HuH-7 (cell line): ENCODE measurements around the gene COPA.
"Not testable (repeated sequence)": the region's sequence is repeated elsewhere in the genome, so short reads cannot be mapped to it uniquely, and the experiment has no call there.

Experiments used
- DNase-seq: peaks from one replicate; pipeline ENCODE4 v3.0.0; 2011; ENCODE audit warnings: low spot score

Gene COPA

DNA sequence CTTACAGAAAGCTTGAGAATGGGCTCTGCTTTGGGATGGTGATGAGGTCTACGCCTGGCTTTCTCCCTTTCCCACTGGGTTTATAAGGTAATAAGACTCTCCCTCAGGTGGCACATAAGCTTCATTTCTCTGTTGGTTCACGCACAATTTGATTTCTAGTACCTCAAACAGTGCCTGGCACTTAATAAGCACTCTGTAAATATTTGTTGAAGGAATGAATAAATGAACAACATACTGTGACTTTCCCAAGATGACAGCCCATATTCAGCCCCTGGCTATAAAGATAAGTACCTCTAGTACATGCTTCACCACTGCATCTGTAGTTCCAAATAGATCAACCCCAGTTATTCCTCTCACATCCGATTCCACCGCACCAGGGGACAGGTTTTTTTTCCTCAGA, 17.8 kb downstream of the COPA start:
- DNase-seq = no peak

DNA sequence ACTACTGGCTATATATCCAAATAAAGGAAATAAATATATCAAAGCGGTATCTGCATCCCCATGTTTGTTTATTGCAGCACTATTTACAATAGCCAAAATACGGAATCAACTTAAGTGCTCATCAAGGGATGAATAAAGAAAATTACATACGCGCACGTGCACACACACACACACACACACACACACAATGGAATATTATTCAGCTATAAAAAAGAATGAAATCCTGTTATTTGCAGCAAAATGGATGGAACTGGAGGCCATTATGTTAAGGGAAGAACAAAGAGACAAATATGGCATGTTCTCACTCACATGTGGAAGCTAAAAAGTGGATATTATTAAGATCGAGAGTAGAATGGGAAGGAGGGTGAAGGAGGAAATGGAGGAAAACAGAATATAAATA, 20.2 kb downstream of the COPA start:
- no peak for DNase-seq

GRCh38 chr1:160315359-160315758, 27.7 kb downstream of the COPA start:
- DNase-seq = no peak

- DNase-seq = no peak
Observed at GRCh38 chr1:160309571-160309970, 33.5 kb downstream of the COPA start.

DNA sequence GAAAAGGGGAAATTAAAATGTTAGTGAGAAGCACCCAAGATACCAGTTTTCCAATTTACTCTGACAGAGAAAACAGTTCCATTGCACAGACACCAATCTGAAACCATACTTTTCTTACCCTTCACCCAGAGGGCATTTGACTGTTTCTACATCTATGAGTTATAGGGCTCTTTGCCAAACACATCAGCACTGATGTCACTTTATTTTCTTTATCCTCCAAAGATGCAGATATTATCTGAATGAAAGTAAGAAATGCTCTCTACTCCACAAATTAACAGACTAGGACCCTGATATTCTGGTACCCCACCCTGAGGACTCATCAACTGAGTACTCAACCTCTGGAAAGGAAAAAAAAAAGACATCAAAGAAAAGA, 33.9 kb downstream of the COPA start:
- DNase-seq = no peak

GRCh38 chr1:160308451-160309184, 34.4 kb downstream of the COPA start:
- DNase-seq = no peak

DNA sequence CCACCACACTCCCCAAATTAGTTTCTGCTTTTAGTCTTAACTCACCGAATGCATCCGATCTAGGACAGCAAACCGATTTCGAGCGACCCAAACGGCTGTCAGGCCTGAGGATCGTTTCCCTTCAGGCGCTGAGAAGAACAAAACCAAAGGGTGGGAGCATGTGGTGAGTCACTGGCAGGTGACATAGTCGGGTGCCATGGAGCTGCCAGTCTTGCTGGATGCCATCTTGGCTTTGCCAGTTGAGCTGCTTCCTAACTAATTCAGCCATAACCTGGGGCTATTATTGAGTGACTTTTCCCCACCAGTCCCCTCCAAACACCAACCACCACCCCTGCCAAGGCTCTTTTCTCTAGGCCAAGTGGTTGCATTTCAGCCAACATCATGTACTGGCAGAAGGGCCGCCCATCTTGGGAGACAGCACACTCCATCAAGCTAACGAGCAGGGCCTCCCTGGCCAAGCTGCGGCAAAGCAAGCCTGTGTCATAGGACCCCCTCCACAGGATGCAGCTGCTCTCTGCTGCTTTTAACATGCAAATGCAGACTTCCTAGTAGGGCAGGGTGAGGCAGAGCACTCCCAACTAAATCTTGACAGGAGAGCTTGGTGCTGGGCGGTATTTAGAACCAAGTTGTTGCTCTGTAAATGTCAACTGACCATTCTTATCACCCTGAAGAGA, 35.8 kb downstream of the COPA start:
- no peak for DNase-seq

- DNase-seq = no peak
Observed at GRCh38 chr1:160300173-160300572, 42.9 kb downstream of the COPA start.

DNA sequence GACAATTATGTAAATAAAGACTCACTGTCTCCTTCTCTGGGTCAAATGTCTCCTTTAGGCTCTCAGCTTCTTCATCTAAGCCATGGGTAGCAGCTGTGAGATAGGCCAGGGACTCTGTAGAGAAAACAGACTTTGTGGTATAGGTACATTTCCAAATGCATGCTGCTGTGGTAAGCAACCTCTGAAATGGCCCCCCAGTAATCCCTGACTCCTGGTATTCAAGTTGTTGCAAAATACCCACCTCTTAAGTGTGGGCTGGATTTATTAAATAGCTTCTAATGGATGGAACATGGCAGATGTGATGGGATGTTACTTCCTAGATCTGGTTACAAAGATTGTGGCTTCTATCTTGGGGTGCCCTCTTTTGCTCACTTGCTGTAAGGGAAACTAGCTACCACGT, 47.0 kb downstream of the COPA start:
- no peak for DNase-seq

- DNase-seq = no peak
Observed at GRCh38 chr1:160293020-160293968, 49.8 kb downstream of the COPA start.

DNA sequence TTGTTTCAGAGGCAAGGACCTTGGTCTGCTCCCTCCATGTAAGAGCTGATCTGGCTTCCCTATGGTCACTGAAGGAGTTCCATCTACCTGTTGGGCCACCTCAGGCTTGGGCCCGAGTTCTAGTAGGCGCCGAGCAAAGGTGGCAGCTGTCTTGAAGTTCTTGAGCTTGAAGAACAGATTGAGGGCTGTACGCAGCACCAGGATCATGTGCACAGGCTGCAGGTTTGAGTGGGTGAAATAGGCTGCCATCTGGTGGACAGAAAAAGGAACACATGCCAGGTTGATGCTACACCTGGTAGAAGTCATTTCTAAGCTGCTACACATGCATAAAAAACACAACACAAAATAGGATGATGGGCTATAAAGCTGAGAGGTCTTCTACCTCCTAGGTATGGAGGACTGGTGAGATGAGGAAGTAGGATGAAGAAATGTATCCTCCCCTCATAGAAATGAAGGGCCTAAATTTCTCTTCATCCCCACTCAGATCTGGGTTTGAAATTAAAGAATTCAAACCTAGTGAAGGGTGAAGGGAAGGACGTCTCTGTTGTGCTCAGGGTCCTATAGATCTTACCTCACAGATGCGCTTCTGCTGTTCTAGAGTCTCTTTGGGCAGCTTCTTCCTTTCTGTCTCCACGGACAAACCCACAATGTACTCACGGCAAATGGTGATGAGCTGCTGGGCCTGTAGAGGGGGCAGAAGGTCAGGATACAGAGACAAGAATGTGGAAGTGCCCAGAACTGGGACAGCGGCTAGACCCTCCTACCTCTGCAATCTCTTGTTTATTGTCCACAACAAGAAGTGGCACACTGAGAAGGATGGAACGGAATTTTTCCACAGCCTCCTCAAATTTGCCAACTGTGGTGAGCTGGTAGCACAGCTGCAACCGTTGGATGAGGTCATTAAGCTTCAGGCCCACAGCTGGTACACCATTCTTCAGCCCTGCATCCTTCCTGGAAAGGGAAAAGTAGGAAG, 51.5 kb downstream of the COPA start:
- peak; percentile 58 for DNase-seq

DNA sequence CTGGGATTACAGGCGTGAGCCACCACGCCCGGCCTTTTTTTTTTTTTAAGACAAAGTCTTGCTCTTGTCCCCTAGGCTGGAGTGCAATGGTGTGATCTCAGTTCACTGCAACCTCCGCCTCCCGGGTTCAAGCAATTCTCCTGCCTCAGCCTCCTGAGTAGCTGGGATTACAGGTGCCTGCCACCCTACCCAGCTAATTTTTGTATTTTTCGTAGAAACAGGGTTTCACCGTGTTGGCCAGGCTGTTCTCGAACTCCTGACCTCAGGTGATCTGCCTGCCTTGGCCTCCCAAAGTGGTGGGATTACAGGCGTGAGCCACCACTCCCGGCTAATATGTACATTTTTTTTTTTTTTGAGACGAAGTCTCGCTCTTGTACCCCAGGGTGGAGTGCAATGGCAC, 55.3 kb downstream of the COPA start:
- not testable (repeated sequence) for DNase-seq

DNA sequence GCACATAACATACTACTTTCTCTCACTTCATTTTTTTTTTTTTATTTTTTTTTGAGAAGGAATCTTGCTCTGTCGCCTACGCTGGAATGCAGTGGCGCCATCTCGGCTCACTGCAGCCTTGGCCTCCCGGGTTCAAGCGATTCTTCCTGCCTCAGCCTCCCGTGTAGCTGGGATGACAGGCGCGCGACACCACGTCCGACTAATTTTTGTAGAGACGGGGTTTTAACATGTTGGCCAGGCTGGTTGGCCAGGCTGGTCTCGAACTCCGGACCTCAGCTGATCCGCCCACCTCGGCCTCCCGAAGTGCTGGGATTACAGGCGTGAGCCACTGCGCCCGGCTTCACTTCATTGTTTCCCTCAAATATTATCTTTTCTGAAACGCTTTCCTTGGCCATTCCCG, 57.5 kb downstream of the COPA start:
- no peak for DNase-seq

DNA sequence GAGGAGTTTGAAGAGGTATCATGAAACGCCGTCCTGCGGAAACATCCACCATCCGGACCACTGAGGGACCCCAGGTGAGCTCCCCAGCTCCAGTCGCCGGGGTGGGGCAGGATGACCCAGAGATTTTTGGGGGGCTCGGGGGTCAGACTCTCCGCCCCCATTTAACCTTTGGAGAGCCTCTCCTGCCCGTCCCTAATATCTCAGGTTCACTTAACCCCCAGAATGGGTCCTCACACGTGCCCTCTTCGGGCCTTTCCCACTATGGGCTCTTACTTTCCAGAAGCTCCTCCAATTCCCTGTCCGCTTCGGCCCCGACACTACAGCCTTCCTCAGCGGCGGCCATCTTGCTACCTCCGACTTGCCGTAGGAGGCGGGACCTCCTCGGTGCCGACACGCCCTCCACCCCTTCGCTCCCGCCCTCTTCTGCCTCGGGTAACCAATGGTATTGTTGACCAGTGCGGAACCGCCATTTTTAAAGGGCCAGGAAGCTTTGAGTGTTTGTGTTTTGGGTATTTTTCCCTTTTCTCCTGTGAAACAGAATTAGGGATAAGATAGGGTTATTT, 58.2 kb downstream of the COPA start, which contains the start of gene PEX19:
Gene PEX19 (minus strand): TSS at position 352 of the 563 bp plus-strand sequence. CDS start 9 bp downstream, at position 343.
- DNase-seq = peak; percentile 76

GRCh38 chr1:160284220-160284781, 58.7 kb downstream of the COPA start:
- DNase-seq = peak; percentile 18

DNA sequence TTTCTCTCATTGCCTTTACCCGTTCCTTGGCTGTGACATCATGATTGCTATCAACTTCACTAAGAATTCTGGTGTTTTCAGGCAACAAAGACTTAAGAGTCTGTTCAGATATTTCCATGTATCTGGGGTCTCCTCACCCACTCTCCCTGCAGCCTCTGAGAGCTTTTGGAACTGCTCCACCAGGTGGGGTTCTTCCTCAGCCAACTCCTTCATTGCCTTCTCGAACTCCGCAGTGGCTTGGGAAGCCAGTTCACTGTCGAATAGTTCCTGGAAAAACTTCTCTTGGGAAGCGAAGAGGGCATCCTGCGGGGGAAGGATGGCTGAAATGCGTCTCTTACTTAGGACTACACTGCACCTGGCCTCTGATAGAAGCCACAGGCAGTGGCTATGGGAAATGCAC, 60.2 kb downstream of the COPA start:
- DNase-seq = no peak

DNA sequence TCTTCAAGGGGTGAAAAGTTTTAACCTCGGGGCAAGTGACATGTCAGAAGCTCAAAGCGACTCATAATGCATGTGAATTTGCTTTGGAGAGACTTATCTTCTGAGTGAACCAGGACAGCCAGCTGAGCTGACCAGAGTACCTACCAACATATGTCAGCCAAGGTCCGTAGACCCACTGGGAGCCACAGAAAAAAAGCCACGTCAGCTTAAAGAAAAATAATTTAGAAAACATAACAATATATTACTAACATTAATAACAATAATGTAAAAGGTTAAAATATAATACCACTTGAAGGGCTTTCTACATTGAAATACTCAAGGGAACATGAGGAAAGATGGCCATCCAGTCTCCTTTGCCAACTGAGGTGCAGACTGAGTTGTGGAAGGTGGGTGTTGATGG, 65.1 kb downstream of the COPA start:
- no peak for DNase-seq

GRCh38 chr1:160277330-160277729, 65.7 kb downstream of the COPA start:
- DNase-seq = no peak

GRCh38 chr1:160271025-160271424, 72.0 kb downstream of the COPA start:
- no peak for DNase-seq

DNA sequence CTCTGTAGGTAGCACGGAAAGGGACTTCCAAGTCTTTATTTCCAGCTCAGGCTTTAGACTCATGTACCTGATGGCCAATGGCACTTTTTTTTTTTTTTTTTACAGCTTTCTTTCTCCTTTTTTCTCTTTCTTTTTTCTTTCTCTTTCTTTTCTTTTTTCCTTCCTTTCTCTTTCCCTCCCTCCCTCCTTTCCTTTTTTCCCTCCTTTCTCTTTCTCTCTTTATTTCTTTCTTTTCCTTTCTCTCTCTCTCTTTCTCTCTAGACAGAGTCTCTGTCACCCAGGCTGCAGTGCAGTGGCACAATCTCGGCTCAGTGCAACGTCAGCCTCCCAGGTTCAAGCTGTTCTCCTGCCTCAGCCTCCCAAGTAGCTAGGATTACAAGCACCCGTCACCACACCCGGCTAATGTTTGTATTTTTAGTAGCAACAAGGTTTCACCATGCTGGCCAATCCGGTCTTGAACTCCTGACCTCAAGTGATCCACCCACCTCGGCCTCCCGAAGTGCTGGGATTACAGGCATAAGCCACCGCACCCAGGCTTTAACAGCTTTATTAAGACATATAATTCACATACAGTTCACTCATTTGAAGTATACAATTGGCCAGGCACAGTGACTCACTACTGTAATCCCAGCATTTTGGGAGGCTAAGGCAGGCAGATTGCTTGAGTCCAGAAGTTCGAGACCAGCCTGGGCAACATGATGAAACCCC, 75.6 kb downstream of the COPA start:
- no peak for DNase-seq
